Astrocyte (in vitro differentiated cells and primary cell): ENCODE results near the gene RANBP1. TPM values are rescaled to one million over a fixed set of nuclear protein-coding genes. Genes with fewer than 3 reads are reported as not detected.

Experiments used
- DNase-seq: peaks from one replicate; pipeline ENCODE4 v3.0.0-alpha.2; 2010; ENCODE audit warnings: low read depth
- FAIRE-seq: peaks from 2 replicates; lab custom pipeline; 2011; peaks lifted over from hg19 to GRCh38; lab: Jason Lieb, UNC
- H2AFZ ChIP-seq: 2 replicates; pipeline ENCODE4 v1.6.0; 2012; ENCODE audit warnings: low read depth, low read length, inconsistent platforms
- H3K27ac ChIP-seq: 2 replicates; pipeline ENCODE4 v1.5.1; 2011; ENCODE audit warnings: low read depth, low read length, inconsistent platforms
- H3K27me3 ChIP-seq: 2 replicates; pipeline ENCODE4 v1.6.0; 2011; ENCODE audit warnings: low read length, inconsistent platforms; ENCODE audit not compliant: insufficient read depth
- H3K36me3 ChIP-seq: 2 replicates; pipeline ENCODE4 v1.5.1; 2011; ENCODE audit warnings: low read length, inconsistent platforms; ENCODE audit not compliant: insufficient read depth
- H3K4me1 ChIP-seq: 2 replicates; pipeline ENCODE4 v1.5.1; 2011; ENCODE audit warnings: low read length, inconsistent platforms; ENCODE audit not compliant: insufficient read depth
- H3K4me2 ChIP-seq: 2 replicates; pipeline ENCODE4 v1.6.0; 2012; ENCODE audit warnings: low read length, inconsistent platforms
- H3K4me3 ChIP-seq: 2 replicates; pipeline ENCODE4 v1.5.1; 2011; ENCODE audit warnings: low read depth, mild to moderate bottlenecking, low read length, inconsistent platforms; ENCODE audit not compliant: insufficient read depth
- H3K79me2 ChIP-seq: 2 replicates; pipeline ENCODE4 v1.6.0; 2012; ENCODE audit warnings: mild to moderate bottlenecking, low read length, inconsistent platforms; ENCODE audit not compliant: insufficient read depth
- H3K9ac ChIP-seq: 2 replicates; pipeline ENCODE4 v1.6.0; 2012; ENCODE audit warnings: mild to moderate bottlenecking, low read length, inconsistent platforms
- H3K9me3 ChIP-seq: 2 replicates; pipeline ENCODE4 v1.5.1; 2012; ENCODE audit warnings: low read depth, mild to moderate bottlenecking, low read length, inconsistent platforms; ENCODE audit not compliant: insufficient read depth
- H4K20me1 ChIP-seq: 2 replicates; pipeline ENCODE4 v1.6.0; 2012; ENCODE audit warnings: low read length, inconsistent platforms; ENCODE audit not compliant: insufficient read depth
- H3K27ac Mint-ChIP-seq: one replicate; pipeline ENCODE4 v1.8.0; 2021; ENCODE audit warnings: mild to moderate bottlenecking, mixed read lengths; ENCODE audit not compliant: unreplicated experiment
- H3K27me3 Mint-ChIP-seq: one replicate; pipeline ENCODE4 v1.8.0; 2021; ENCODE audit warnings: low read depth, mixed read lengths; ENCODE audit not compliant: unreplicated experiment
- H3K36me3 Mint-ChIP-seq: one replicate; pipeline ENCODE4 v1.8.0; 2021; ENCODE audit warnings: low read depth, mixed read lengths; ENCODE audit not compliant: unreplicated experiment
- H3K4me1 Mint-ChIP-seq: one replicate; pipeline ENCODE4 v1.8.0; 2021; ENCODE audit warnings: low read depth, mixed read lengths; ENCODE audit not compliant: unreplicated experiment
- H3K4me3 Mint-ChIP-seq: one replicate; pipeline ENCODE4 v1.8.0; 2021; ENCODE audit warnings: mild to moderate bottlenecking, moderate library complexity, mixed read lengths; ENCODE audit not compliant: unreplicated experiment
- H3K9me3 Mint-ChIP-seq: one replicate; pipeline ENCODE4 v1.8.0; 2021; ENCODE audit warnings: mild to moderate bottlenecking, mixed read lengths; ENCODE audit not compliant: unreplicated experiment
- EZH2 ChIP-seq: IDR thresholded peaks from 2 replicates; pipeline ENCODE4 v1.6.1; 2012; ENCODE audit warnings: mild to moderate bottlenecking, low read length, inconsistent platforms; ENCODE audit not compliant: insufficient read depth
- total RNA-seq: library from RNA; stranded (reverse); gene quantifications from 2 replicates; pipeline ENCODE4 v1.2.1, GENCODE V29; 2021
- TF ChIP-seq, protein P1 (sequence below): IDR thresholded peaks from 2 replicates; pipeline ENCODE4 v1.5.1; 2011; ENCODE audit warnings: low read depth, mild to moderate bottlenecking, inconsistent platforms, low read length, moderate library complexity; ENCODE audit not compliant: insufficient read depth

RANBP1 gene
- total RNA-seq, 1 donor from 2014 or later, result 164 TPM

DNA sequence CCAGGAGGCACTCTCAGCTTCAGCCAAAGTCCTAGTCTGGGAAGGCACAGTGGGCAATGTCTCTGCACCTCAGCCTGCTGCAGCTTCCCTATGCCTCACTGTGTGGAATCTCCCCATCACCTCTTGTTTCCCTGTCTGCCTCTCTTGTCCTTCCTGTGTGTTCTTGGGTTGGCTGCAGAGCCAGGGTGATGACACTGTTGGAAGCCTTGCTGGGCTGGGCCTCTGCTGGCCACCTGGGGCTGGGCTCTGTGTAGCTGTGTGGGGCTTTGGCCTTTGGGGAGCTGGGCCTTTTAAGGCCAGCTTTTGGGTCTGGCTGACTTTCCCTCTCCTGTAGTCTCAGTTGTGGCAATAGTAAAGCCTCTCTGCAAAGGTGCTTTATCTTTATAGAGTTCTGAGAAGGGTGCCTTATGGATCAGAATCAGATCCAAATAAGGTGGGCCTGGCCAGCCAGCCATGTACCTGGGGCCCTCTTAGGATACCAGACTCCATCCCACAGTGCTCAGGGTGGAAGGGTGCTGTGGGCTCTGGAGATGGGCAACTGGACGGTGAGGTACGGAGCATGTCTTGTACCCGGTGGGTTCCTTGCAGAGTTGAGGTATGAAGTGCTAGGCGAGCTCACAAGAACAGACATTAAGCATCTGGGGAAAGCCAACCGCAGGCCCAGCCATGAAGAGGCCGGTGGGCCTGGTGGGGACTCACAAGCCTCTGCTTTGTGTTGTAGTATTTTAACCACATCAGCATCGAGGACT lies 10.3 kb upstream of the RANBP1 start:
- Mint-ChIP-seq H3K27me3 (no peaks in the 10 kb centered on the region), H3K36me3 (peaks cover 9% of the 10 kb centered on the region), H3K9me3 (no peaks in the 10 kb centered on the region), H3K27ac (no peak overlapping the region), H3K4me1 (peaks cover 2% of the 10 kb centered on the region), H3K4me3 (no peak overlapping the region)
- H3K79me2 ChIP-seq, result peaks cover 56% of the 10 kb centered on the region
- no peaks in the 10 kb centered on the region for H3K9me3 ChIP-seq
- H3K4me1 ChIP-seq, result no peaks in the 10 kb centered on the region
- H3K9ac ChIP-seq, result no peak overlapping the region
- H3K27me3 ChIP-seq, result no peaks in the 10 kb centered on the region
- peaks cover 87% of the 10 kb centered on the region for H4K20me1 ChIP-seq
- TF ChIP-seq EZH2, result no peak
- TF ChIP-seq, protein P1, sequence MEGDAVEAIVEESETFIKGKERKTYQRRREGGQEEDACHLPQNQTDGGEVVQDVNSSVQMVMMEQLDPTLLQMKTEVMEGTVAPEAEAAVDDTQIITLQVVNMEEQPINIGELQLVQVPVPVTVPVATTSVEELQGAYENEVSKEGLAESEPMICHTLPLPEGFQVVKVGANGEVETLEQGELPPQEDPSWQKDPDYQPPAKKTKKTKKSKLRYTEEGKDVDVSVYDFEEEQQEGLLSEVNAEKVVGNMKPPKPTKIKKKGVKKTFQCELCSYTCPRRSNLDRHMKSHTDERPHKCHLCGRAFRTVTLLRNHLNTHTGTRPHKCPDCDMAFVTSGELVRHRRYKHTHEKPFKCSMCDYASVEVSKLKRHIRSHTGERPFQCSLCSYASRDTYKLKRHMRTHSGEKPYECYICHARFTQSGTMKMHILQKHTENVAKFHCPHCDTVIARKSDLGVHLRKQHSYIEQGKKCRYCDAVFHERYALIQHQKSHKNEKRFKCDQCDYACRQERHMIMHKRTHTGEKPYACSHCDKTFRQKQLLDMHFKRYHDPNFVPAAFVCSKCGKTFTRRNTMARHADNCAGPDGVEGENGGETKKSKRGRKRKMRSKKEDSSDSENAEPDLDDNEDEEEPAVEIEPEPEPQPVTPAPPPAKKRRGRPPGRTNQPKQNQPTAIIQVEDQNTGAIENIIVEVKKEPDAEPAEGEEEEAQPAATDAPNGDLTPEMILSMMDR, result no peak
- H3K4me2 ChIP-seq, result no peak overlapping the region
- no peak overlapping the region for H3K4me3 ChIP-seq
- no peak overlapping the region for H3K27ac ChIP-seq
- H2AFZ ChIP-seq, result no peak overlapping the region
- H3K36me3 ChIP-seq, result peaks cover 59% of the 10 kb centered on the region
- DNase-seq (no peak), FAIRE-seq (no peak)

DNA sequence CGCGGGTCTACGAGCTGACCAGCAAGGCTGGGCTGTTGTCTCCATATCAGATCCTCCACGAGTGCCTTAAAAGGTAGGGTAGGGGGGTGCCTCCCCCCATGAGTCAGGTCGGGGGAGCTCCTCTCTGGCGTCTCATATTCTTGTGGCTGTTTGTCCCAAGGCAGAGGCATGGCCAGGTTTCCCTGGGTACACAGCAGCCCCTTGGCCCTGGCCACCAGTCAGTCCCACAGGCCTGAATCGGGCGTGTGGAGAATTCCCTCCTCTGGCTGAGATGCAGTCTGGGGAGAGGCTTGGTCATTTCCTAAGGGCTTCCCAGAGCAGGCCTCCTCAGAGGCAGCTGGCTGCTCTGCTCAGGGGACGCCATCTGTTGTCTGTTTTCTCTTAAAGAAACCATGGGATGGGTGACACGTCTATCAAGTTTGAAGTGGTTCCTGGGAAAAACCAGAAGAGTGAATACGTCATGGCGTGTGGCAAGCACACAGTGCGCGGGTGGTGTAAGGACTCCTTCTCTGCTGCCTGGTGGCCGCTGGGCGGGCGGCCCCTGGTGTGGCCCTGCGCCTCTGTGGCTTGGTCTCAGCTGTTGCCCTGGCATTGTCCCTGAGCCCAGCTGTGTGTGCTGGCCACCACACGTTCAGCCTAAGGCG lies 9.6 kb upstream of the RANBP1 start:
- Mint-ChIP-seq H3K36me3 (peaks cover 11% of the 10 kb centered on the region), H3K9me3 (no peaks in the 10 kb centered on the region), H3K27me3 (no peaks in the 10 kb centered on the region), H3K4me3 (no peak overlapping the region), H3K27ac (no peak overlapping the region), H3K4me1 (peaks cover 2% of the 10 kb centered on the region)
- Histone ChIP-seq H3K4me1 (no peaks in the 10 kb centered on the region), H4K20me1 (peaks cover 92% of the 10 kb centered on the region), H3K36me3 (peaks cover 58% of the 10 kb centered on the region), H3K4me2 (no peak overlapping the region), H3K79me2 (peaks cover 50% of the 10 kb centered on the region), H3K27ac (no peak overlapping the region), H3K9me3 (no peaks in the 10 kb centered on the region), H3K9ac (no peak overlapping the region), H3K27me3 (no peaks in the 10 kb centered on the region), H2AFZ (no peak overlapping the region), H3K4me3 (no peak overlapping the region)
- DNase-seq, result no peak
- TF ChIP-seq, protein P1, result no peak
- no peak for TF ChIP-seq EZH2
- FAIRE-seq, result no peak

DNA sequence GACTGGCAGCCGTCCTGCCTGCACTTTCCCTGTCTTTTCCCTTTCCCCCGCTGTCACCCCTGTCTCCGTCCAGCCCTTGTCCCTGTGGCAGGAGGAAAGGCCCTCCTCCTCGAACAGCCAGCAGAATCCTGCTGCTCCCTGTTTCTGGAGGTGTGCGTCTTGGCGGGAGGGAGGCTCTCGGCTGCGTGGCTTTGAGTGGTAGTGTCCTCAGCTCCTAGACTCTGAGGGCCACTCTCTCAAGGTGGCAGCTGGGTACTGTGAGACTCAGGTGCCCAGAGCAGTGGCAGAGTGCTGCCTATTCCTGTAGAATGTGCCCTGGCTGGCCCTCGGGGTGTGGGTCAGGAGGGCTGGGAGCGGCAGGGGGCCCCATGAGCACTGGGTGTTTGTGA lies 9.1 kb upstream of the RANBP1 start:
- H3K79me2 ChIP-seq, result peaks cover 45% of the 10 kb centered on the region
- H2AFZ ChIP-seq, result no peak overlapping the region
- peaks cover 56% of the 10 kb centered on the region for H3K36me3 ChIP-seq
- peaks cover 11% of the 10 kb centered on the region for H3K36me3 Mint-ChIP-seq
- no peak overlapping the region for H3K27ac Mint-ChIP-seq
- no peaks in the 10 kb centered on the region for H3K27me3 ChIP-seq
- DNase-seq (no peak), FAIRE-seq (no peak)
- H3K9me3 Mint-ChIP-seq, result no peaks in the 10 kb centered on the region
- H4K20me1 ChIP-seq, result peaks cover 92% of the 10 kb centered on the region
- H3K27ac ChIP-seq, result no peak overlapping the region
- TF ChIP-seq, protein P1, result no peak
- no peak for TF ChIP-seq EZH2
- peaks cover 2% of the 10 kb centered on the region for H3K4me1 Mint-ChIP-seq
- H3K9me3 ChIP-seq, result no peaks in the 10 kb centered on the region
- H3K4me1 ChIP-seq, result no peaks in the 10 kb centered on the region
- no peak overlapping the region for H3K4me3 Mint-ChIP-seq
- no peak overlapping the region for H3K4me2 ChIP-seq
- H3K9ac ChIP-seq, result no peak overlapping the region
- H3K4me3 ChIP-seq, result no peak overlapping the region
- no peaks in the 10 kb centered on the region for H3K27me3 Mint-ChIP-seq
